HFFc6 (cell line): Measurements from ENCODE around the gene TUBB2B. TPM values are rescaled to one million over a fixed set of nuclear protein-coding genes. Genes with fewer than 3 reads are reported as not detected.
A peak's percentile ranks its signal among the peaks of the same experiment; 100 is the strongest.

Source experiments
- DNase-seq: peaks from one replicate; pipeline ENCODE4 v3.0.0-alpha.2; 2018
- H3K27ac Mint-ChIP-seq: 2 replicates; pipeline ENCODE4 v1.8.0; 2020; ENCODE audit warnings: mild to moderate bottlenecking, mixed read lengths
- H3K27me3 Mint-ChIP-seq: 2 replicates; pipeline ENCODE4 v1.8.0; 2021; ENCODE audit warnings: mild to moderate bottlenecking, moderate library complexity, mixed read lengths; ENCODE audit not compliant: insufficient read depth
- H3K36me3 Mint-ChIP-seq: 2 replicates; pipeline ENCODE4 v1.8.0; 2021; ENCODE audit warnings: low read depth, mixed read lengths
- H3K4me1 Mint-ChIP-seq: 2 replicates; pipeline ENCODE4 v1.8.0; 2020; ENCODE audit warnings: low read depth, mixed read lengths
- H3K4me3 Mint-ChIP-seq: 2 replicates; pipeline ENCODE4 v1.8.0; 2020; ENCODE audit warnings: mild to moderate bottlenecking, moderate library complexity, mixed read lengths
- H3K9me3 Mint-ChIP-seq: 2 replicates; pipeline ENCODE4 v1.8.0; 2020; ENCODE audit warnings: mild to moderate bottlenecking, mixed read lengths
- total RNA-seq, 6 experiments: library from RNA; stranded (reverse); fragmentation: NEBNext Ultra II Directional; extraction: Animal tissue kit (Norgen Biotek cat#: 25700); gene quantifications; 2 replicates in 1 of 6; 3 replicates in 5 of 6; pipeline ENCODE4 v1.2.3, GENCODE V29; 2021
- TF ChIP-seq, protein P1 (sequence below): fragments of 200-600 bp; sonication (generic); IDR thresholded peaks from 2 replicates; pipeline ENCODE4 v1.5.0; 2021; ENCODE audit warnings: antibody characterized with exemption, mild to moderate bottlenecking

Gene TUBB2B
- total RNA-seq, 6 experiments from 2014 or later = 0.14 to 1.3 (median 0.90) TPM

DNA sequence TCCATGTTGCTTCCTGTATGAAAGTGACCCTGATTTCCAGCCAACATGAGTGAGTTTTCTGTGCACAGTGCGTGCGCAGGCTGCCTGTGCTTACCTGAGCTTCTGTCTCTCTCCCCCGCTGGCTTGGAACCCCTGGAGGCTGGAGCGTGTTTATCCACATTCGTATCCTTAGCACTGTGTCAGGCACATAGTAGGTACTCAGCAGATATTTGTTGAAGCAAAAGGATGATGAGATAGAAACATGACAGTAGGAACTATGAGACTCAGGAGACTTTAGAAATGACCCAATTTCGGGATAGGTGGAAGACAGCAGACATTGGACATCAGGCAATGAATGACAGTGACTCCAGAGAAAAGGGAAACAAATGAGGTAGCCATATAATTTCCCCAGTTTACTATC lies 15.2 kb downstream of the TUBB2B start:
- TF ChIP-seq, protein P1, sequence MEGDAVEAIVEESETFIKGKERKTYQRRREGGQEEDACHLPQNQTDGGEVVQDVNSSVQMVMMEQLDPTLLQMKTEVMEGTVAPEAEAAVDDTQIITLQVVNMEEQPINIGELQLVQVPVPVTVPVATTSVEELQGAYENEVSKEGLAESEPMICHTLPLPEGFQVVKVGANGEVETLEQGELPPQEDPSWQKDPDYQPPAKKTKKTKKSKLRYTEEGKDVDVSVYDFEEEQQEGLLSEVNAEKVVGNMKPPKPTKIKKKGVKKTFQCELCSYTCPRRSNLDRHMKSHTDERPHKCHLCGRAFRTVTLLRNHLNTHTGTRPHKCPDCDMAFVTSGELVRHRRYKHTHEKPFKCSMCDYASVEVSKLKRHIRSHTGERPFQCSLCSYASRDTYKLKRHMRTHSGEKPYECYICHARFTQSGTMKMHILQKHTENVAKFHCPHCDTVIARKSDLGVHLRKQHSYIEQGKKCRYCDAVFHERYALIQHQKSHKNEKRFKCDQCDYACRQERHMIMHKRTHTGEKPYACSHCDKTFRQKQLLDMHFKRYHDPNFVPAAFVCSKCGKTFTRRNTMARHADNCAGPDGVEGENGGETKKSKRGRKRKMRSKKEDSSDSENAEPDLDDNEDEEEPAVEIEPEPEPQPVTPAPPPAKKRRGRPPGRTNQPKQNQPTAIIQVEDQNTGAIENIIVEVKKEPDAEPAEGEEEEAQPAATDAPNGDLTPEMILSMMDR = no peak
- DNase-seq = no peak
- no peaks in the 10 kb centered on the region; the same call in none of the 2 replicates for H3K27me3 Mint-ChIP-seq
- H3K9me3 Mint-ChIP-seq = no peaks in the 10 kb centered on the region
- no peaks in the 10 kb centered on the region for H3K36me3 Mint-ChIP-seq
- no peak overlapping the region for H3K4me3 Mint-ChIP-seq
- peak overlapping the region; percentile 63; the same call in 1 of the 2 replicates for H3K27ac Mint-ChIP-seq
- H3K4me1 Mint-ChIP-seq = peaks cover 52% of the 10 kb centered on the region

DNA sequence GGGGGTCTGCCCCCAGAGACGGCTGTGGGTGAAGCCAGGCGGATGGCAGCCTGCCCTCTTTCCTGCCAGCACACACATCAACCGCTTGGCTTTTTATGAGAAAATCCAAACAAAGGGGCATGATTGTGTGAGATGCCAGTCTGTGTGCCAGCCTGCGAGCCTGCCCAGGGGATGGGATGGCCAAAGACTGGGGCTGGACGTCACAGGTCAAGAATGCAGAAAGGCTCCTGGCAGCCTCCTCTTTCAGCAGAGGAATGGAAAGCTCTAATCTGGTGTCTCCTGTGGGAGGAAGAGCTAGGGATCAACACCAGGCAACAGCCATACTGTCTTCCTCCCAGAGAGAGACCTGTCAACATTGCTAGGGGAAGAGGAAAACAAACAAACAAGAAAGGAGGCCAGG lies 15.8 kb downstream of the TUBB2B start:
- no peaks in the 10 kb centered on the region for H3K9me3 Mint-ChIP-seq
- no peaks in the 10 kb centered on the region; the same call in none of the 2 replicates for H3K27me3 Mint-ChIP-seq
- no peak for DNase-seq
- TF ChIP-seq, protein P1 = no peak
- 0 out of 2 replicates have a peak overlapping the region, but pooled peaks have one; percentile 8 for H3K4me3 Mint-ChIP-seq
- H3K36me3 Mint-ChIP-seq = no peaks in the 10 kb centered on the region
- peaks cover 57% of the 10 kb centered on the region for H3K4me1 Mint-ChIP-seq
- peak overlapping the region; percentile 63 for H3K27ac Mint-ChIP-seq

DNA sequence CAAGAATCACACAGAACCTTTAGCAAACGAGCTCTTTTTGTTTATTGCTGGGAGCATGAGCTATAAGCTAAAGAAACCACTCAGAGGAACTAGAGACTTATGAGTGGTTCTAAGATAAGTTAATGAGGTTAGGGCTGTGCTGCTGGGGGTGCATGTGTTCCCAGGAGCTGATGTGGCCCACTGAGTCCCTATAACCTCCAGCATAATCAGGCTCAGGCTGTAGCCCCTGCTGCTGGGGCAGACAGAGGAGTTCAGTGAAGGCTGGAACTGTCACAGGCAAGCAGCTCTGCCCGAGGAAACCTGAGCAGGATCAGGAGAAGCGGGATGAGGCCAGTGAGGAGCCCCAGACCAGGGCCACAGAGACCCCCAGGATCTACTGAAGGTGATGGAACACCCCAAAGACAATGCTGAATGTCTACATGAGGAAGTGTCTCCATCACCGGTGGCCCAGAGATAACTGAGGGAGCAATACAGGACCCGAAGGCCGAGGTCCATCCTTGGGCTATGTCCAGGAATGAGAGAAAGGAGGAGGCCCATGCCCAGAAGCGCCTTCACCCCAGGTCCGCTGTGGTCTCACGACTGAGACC lies 17.3 kb downstream of the TUBB2B start:
- Mint-ChIP-seq H3K27me3 (no peaks in the 10 kb centered on the region; the same call in none of the 2 replicates), H3K9me3 (no peaks in the 10 kb centered on the region), H3K4me3 (no peak overlapping the region; the same call in 1 of the 2 replicates), H3K27ac (peak overlapping the region; percentile 96), H3K4me1 (peaks cover 68% of the 10 kb centered on the region), H3K36me3 (no peaks in the 10 kb centered on the region)
- TF ChIP-seq, protein P1 = no peak
- DNase-seq = no peak

DNA sequence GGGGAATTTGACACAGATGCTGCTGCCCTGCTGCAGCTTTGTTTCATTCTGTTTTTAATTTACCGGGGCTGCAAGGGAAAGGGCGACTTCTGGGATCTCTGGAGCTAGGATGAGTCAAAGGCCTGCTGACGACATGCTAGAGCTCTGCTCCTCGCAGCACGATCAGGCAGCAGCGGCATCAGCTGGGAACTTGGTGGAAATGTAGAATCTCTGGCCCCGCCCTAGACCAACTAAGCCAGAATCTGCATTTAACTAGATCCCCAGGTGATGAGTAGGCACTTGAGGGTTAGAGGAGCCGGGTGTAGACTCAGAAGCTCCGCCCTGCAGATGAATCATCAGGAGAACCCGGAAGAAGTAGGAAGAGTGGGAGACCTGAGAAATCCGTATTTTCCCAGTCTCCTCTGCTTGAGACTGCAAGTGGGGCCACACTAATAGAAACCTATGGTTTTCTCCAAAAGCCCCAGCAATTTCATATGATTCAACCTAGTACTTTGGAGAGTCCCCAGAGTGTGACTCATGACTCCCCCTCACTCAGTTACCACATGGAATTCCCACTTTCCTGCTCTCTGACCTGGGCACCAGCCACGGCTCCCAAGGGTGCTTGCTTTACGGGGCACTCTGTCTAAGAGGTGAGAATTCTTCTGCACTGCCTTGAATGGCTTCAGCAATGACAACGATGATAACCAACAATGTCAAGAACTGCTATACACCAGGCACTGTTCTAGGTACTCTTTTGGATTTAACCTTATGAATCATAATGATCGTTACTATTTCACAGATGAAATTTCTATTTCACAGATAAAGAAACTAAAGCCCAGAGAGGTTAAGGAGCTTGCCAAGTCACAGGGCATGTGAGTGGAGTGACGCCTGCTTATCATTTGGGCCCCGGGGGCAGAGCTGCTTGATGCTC lies 18.1 kb downstream of the TUBB2B start:
- Mint-ChIP-seq H3K9me3 (no peaks in the 10 kb centered on the region), H3K4me1 (peaks cover 65% of the 10 kb centered on the region), H3K27ac (peak overlapping the region; percentile 96), H3K4me3 (peak overlapping the region; percentile 82), H3K36me3 (no peaks in the 10 kb centered on the region), H3K27me3 (no peaks in the 10 kb centered on the region; the same call in none of the 2 replicates)
- TF ChIP-seq, protein P1 = no peak
- peak; percentile 97 for DNase-seq

DNA sequence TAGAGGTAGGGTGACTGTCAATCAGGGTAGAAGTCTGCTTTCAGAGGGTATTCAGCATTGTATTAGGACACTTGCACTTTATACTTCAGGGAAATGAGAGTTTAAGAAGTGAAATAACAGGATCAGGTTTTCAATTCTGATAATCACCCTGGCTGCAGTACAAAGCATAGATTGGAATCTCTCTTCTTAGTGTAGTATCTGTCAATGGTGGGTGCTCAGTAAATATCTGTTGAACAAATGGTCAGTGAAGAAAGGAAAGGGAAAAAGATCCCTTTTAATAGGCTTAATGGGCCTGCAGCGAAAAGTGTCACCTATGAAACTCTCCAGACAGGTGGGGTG lies 18.7 kb downstream of the TUBB2B start:
- Mint-ChIP-seq H3K36me3 (no peaks in the 10 kb centered on the region), H3K4me3 (peak overlapping the region; percentile 82), H3K27ac (peak overlapping the region; percentile 96), H3K9me3 (no peaks in the 10 kb centered on the region), H3K4me1 (peaks cover 70% of the 10 kb centered on the region), H3K27me3 (no peaks in the 10 kb centered on the region; the same call in none of the 2 replicates)
- DNase-seq = no peak
- TF ChIP-seq, protein P1 = no peak
